ENCODE data around the gene ZNRD2.
A peak's percentile ranks its signal among the peaks of the same experiment; 100 is the strongest.
"Not testable (repeated sequence)": the region's sequence is repeated elsewhere in the genome, so short reads cannot be mapped to it uniquely, and the experiment has no call there.

ZNRD2 gene

DNA sequence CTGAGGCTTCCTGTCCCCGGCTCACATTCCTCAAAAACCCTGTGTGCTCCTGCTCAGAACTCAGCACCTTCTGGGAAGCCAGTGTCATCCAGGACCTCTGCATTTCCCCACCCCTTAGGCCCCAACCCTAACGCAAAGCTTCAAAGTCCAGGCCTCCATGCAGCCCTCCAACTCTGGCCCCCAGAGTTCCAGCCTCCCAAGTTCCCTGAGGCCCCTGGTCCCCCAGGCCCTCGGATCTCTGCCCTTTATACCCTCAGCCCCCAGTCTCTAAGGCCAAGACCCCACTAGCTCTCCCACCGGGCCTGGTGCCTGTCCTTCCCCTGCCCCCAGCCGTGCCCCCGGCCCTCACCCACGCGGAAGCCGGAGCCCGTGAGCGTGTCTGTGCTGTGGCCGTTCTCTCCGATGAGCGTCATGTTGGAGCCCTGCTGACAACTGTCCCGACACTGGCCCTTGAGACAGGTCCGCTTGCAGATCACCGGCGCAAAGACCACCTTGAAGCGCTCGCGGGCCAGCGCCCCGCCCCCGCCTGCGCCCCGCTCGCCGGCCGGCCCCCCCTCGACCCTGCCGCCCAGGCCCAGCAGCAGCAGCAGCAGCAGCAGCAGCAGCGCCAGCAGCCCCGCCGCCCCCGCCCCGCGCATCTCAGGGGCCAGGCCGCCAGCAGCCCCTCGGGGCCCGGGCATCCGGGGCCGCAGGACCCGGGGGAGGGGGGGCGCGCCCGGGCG, 12.8 kb upstream of the ZNRD2 start:
- no peak for DNase-seq

DNA sequence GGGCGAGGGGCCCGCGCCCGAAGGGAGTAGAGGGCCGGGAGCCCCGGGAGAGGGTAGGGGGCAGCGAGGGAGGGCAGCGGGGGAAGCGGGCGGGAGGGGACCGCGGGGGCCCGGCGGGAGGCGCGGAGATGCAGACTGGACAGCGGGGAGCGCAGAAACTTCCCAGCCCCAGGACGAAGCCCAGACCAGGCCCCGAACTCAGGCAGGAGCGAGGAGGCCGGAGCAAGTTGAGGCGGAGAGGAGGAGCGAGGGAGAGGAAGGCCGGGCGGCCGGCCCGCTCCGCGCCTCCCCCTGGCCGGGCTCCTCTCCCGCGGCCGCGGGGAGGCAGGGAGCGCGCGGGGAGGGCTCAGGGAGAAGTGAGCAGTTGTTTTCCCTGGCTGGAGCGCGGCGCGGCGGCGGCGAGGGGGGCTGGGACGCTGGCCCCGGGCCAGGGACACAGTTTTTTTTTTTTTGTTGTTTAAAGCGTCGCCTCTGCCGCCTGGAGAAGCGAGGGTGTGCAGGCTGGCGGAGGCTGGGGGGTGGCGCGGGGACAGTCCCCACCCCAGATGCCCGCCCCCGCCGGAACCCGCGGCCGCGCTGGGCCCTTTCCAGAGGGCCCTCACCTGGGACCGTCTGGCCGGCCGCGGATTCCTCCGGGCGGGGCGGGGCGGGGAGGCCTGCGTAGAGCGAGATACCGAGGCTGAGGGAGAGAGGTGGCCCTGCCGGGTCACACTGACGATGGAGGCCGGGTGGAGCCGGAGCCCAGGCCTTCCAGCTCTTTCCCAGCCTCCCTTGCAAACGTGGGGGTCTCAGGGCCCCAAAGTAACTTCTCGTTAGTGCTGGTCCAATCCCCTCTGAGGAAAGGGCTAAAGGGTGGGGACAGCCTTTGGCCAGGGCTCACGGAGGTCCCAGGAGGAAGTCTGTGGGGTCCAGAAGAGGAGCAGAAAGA, 12.0 kb upstream of the ZNRD2 start, which contains the start of gene LTBP3:
LTBP3 (minus strand) TSS at position 358 of the 928 bp plus-strand sequence. CDS start 400 bp downstream, outside the sequence.
- peak; percentile 91 for DNase-seq

DNA sequence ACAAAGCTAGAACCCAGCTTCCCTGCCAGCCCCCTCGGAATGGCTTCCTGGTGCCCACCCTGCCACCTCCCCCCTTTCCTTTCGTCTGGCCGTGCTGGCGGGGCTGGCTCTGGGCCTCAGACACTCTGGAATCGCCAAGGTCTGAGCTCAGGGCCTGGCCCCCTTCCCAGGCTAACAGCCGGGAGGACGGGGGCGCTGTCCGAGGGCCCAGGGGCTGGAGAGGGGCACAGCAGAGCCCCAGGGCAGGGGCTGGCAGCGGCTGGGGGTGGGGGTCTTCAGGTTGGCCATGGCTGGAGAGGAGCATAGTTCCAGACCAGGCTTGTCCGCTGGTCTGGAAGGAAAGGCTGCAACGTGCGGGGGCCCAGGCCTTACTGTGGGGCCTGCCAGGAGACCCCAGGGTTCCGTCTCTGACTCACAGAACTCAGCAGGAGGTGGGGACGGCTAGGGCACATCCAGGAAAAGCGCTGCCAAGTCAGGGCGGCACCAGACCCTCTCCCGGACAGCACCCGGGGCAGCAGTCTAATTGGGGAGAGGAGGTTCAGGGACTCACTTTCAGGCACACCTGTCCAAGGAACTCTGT, 11.3 kb upstream of the ZNRD2 start:
- no peak for DNase-seq

DNA sequence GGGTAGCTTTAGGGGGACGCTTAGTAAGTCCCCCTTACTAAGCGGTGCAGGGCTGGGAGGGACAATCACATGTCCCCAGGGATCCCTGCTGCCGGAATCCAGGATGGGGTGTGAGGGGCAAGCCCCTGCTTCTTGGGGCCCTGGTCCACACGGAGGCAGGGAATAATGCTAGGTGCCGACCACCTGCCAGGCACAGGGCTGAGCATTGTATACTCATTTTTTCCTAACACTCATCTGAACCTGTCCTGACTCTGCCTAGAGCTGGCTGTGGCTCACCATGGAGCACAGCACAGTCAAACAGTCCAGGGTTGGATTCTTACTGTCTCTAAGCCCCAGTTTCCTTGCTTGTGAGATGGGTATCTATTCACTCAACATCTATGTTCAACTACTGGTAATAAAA, 10.7 kb upstream of the ZNRD2 start:
- no peak for DNase-seq

DNA sequence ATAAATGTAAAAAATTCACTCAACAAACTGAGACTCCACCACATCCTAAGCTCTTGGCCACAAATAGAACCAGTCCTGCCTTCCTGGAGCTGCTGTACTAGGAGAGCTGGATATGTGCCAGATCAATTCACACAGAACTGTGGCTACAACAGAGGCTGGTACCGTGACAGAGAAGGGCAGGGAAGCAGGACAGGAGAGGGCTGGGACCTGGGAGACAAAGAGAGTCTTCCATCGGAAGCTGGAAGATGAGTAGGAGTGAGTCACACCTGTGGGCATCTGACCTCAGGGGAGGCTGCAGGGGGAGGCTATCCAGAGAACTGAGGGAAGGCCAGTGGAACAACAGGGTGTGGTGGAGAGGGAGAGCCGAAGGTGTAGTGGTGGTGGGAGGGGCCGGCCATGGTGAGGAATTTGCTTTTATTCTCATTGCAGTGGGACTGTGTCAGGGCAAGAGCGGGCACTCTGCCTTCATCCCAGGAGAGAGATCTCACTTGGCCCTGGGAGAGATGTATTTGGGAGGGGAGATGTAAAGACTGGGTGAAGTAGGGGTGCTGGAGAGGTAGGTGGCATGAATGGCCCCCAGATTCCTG, 10.2 kb upstream of the ZNRD2 start:
- peak; percentile 42 for DNase-seq

DNA sequence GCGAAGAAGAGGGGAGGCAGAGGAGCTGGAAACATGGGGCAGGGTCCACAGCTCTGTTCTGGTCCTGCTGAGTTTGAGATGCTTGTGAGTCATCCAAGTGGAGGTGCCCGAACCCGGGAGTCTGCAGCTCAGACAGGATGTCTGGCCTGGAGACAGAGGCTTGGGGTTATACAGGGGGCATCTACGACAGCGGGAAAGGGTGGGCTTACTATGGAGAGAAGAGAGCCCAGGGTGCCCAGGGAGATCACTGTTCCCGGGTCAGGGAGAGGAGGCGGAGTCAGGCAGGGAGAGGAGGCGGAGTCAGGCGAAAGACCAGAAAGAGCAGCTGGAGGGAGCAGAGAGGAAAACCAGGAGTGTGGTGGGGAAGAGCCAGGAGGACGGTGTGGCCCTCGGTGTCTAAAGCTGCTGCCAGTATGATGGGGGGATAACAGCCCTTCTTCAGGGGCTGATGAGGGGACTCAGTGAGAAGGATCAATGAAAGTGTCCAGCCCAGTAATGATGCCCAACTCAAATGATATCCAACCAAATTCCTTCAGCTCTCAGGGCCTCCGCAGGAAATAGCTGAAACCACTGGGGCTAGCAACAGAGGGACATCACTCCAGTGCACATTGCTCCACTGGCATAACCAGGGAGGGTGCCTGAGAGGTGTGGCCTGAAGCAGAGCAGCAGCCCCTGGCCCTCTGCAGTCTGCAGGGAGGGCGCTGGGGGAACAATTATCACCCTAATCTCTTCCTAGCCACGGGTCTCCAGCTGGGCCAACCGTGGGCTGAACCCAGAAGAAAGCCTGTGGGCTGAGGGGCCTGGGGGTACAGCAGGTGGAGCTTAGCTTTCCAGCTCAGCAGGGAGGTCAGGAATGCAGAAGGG, 9.5 kb upstream of the ZNRD2 start:
- no peak for DNase-seq

DNA sequence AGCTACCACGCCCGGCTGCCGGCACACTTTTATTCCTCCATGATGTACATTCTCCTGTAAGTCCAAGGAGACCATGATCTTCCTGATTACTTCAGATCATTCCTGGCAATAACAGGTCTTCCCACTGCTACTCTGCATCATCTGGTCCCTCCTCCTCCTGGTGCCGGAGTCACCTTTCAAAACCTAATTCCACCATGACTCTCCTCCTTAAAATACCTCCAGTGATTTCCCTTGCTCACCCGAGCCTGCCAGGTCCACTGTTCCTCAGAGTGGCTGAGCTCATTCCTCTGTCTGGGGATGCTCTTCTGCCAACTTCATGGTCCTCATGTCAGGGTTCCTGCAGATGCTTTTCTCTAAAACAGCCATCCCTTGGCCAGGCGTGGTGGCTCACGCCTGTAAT, 8.3 kb upstream of the ZNRD2 start:
- DNase-seq: no peak

DNA sequence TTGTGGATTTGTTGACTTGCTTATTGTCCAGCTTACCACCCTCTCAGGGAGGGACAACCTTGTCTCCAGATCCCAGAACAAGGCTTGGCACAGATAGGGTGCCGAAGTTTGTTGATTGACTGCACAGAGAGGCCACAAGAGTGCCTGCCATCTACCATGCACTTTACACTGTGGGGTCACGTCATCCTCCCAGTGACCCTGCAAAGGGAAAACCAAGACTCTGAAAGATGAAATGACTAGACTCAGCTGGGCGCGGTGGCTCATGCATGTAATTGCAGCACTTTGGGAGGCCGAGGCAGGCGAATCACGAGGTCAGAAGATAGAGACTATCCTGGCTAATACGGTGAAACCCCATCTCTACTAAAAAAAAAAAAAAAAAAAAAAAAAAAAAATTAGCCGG, 7.5 kb upstream of the ZNRD2 start:
- DNase-seq: no peak

DNA sequence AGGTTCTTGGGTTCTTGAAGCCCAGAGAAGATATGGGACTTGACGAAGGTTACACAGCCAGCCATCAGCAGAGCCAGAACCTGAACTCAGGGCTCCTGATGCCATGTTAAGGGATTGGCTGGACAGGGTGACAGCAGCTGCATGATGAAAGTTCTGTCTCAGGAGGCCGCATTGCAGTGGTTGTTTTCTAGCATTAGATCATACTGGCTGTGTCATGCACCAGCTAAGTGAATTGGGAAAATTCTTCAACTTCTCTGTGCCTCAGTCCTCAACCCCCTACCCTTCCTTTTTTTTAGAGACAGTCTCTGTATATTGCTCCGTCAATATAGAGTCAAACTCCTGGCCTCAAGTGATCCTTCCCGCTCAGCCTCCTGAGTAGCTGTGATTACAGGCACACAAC, 6.7 kb upstream of the ZNRD2 start:
- DNase-seq: no peak

DNA sequence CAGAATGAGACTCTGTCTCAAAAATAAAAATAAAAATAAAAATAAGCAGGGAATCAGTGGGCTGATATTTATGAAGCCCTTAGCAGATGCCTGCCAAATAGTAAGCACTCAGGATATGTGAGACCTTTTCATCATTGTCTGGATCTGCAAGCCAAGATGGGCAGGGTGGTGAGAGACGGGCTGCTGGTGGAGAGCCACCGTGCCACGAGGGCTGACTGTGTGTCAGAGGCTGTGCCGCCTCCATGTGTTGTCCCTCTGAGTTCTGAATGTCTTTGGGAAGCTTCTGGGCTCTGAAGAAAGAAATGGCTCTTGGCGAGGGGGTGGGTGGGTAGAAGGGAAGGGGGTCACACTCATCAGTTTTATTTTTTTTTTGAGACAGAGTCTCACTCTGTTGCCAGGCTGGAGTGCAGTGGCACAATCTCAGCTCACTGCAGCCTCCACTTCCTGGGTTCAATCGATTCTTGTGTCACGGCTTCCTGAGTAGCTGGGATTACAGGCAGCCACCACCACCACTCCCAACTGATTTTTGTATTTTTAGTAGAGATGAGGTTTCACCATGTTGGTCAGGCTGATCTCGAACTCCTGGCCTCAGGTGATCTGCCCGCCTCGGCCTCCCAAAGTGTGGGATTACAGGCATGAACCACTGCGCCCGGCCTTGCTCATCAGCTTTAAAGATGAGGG, 5.3 kb upstream of the ZNRD2 start:
- DNase-seq: not testable (repeated sequence)

DNA sequence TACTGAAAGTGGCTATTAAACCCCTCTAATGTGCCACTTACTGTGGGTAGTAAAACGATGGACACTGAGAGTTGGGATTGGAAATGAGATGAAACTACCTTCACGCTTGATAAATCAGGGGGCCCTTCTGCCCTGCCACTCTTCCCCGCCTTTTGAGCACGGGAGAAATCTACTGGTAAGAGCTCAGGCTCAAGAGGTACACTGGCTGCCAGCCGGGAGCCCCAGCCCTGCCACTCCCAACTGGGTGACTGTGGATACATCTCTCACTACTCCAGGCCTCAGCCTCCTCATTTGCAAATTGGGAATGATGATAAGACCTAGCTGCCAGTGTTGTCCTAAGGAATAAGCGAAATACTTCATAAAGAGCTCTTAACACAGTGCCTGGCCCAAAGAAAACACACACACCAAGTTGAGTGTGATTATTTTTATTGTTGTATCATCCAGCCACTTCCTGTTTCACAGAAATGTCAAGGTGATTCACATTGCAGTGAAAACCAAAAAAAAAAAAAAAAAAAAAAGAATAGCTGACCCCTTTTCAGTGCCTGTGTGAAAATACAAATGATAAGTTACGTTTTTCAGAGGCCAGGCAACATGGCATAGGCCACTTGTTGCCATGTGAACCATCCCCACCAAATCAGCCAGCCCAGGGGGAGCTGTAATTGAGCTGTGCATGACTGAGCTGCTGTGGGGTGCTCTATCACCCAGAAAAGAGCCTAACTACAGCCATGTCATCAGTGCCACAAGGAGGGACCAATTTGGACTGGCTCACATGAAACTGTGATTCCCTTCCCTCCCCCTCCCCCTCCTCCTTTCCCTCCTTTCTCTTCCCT, 4.4 kb upstream of the ZNRD2 start:
- DNase-seq: no peak

DNA sequence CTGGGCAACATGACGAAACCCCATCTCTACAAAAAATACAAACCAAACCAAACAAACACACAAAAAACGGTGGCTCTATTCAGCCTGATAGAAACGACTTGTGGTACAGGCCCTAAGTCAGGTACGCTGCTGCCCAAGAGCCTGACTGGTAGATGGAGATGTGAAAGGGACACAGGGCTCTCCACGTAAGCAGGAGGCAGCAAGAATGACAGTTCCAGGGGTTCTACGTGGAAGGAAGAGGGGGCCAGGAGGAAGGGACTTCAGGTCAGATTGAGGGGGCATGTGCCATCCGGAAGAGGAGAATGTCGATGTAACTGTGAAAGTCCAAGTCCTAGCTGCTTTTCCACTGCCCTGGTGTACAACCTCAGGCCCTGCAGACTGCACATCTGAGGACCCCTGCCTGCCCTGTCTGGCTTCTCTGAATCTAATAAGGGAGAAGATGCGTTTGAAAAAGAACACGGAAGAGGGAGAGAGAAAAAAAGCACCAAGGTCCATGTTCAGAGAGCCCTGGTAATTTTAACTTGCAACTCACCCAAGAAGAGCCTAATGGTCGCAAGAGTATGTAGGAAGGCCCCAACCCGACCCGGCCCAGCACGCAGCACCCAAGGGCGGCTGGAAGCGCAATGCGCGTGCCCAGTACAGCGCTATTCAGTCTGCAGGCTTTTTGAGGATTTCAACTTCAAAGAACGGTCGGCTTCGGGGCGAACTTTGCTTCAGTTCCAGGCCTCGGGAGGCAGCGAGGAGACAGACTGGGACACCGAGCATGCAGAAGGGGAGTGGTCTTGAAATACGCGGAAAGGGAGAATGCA, 909 bp upstream of the ZNRD2 start:
- DNase-seq: no peak

DNA sequence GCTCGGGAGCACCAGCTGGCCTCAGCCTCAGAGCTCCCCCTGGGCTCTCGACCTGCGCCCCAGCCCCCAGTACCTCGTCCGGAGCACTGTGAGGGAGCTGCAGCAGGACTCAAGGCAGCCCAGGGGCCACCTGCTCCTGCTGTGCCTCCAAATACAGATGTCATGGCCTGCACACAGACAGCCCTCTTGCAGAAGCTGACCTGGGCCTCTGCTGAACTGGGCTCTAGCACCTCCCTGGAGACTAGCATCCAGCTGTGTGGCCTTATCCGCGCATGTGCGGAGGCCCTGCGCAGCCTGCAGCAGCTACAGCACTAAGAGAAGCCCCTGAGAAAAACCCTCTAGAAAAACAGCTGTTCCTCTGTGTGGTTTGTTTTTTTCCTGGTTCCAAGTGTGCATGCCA, 1.1 kb downstream of the ZNRD2 start:
- no peak for DNase-seq

DNA sequence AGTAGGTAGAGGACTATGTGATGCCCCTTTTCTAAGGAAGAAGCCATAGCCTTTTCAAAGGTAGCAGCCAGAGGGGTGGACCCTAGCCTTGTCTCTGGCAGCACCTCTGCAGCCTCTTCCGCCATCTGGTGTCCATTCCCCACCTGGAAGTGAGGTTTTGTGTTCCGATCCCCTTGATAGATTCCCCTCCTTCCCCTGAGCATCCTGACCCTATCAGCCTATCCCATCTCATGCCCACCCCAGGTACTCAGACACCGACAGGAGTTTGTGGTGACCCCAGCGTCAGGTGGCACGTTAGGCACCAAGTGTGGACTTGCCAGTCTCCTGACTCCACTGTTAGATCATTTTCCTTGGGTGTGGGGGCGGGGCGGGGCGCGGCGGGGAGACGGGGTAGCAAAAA, 1.7 kb downstream of the ZNRD2 start:
- peak; percentile 74 for DNase-seq

DNA sequence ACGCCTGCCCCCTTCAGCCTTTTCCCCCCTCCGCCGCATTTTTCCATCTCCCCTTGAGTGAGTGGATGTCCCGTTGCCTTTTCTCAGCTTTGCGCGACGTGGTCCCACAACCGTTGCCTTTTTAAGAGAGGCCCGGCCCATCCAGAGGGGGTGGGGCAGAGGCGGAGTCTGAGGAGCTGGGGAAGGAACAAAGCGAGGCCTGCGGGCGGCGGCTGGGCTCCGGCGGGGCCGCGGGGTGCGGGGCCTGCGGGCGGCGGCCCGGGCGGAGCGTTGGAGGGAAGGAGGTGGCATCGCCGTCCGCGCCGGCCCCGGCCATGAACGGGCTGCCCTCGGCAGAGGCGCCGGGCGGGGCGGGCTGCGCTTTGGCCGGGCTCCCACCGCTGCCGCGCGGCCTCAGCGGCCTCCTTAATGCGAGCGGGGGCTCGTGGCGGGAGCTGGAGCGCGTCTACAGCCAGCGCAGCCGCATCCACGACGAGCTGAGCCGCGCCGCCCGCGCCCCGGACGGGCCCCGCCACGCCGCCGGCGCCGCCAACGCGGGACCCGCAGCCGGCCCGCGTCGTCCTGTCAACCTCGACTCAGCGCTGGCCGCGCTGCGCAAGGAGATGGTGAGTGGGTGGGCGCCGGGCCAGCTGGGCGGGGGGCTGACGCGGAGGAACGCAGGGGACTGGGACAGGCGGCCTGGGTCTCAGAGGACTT, 2.2 kb downstream of the ZNRD2 start, which contains the start of gene FAM89B:
FAM89B (plus strand) TSS at position 183 of the 696 bp plus-strand sequence; CDS start at position 315, 132 bp downstream.
- DNase-seq: peak; percentile 96

DNA sequence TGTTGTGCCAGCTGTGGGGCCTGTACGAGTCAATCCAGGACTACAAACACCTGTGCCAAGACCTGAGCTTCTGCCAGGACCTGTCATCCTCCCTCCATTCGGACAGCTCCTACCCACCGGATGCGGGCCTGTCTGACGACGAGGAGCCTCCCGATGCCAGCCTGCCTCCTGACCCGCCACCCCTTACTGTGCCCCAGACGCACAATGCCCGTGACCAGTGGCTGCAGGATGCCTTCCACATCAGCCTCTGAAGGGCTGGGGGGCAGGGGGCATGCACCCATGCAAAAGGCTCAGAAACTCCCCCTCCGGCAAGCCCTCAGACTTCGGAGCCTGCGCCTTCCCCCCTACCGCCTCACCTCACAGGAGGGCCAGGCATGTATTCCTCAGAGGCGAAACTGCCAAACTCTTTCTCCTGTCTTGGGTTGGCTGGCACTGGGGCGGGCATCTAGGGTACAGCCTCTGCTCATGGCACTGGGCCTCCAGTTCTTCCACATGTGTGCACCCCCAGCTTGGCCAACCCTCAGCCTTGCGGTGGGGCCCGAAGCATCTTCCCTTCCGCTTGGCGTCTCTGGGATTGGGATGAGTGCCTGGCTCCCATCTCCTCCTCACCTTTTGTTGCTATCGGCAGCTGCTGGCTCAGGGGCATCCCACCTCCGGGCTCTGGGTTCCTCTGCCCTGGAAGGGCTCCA, 3.3 kb downstream of the ZNRD2 start:
- DNase-seq: peak; percentile 83

DNA sequence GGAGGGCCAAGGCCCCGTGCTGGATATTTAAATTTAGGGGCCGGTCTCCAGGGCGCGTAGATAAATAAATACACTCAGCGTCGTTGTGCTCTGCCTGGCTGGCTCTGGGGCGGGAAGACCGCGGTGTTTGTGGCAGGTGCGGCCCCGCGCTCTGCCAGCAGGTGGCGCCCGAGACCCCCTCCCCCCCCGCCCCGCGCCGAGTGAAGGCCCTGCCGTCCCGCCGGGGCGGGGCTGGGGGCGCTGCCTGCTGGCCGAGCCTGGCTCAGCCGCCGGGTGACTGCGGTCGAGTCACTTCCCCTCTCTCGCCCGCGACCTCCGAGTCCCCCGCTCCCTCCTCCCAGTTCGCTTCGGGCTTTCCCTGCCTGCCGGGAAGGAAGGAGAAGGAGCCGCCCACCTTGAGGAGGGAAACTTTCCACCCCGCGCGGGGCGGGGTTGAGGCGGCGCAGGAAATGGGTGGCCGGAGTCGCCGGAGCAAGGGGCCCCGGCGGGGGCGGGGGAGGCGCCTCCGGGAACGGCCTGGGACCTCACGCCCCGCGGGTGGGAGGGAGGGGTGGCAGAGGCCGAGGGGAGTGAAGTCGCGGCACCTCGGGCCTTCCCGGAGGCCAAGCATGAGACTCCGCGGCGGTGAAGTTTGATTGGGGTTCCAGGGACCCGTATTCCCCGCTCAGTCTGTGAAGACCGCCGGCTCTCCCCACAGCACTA, 4.0 kb downstream of the ZNRD2 start:
- peak; percentile 98 for DNase-seq

All from RPMI8226 (cell line).